Measurements from ENCODE around the gene PIM3. TPM values are rescaled to one million over a fixed set of nuclear protein-coding genes. Genes with fewer than 3 reads are reported as not detected.

PIM3 gene
- total and polyA plus RNA-seq, 2 donors, result 36.0 to 57.6 TPM

- H3K36me3 ChIP-seq (ENCODE audit: control insufficient read depth in 2 of 2, insufficient read depth in 2 of 2, low read length in 1 of 2), result no peaks in the 10 kb centered on the region
- H3K27me3 ChIP-seq (ENCODE audit: control insufficient read depth in 2 of 2, insufficient read depth in 1 of 2, low read length in 1 of 2), result no peaks in the 10 kb centered on the region
- H3K4me3 ChIP-seq (ENCODE audit: low read length in 2 of 2), result no peak overlapping the region
- 90% methylated on average over 20 of the region's 20 CpGs for WGBS
- no peak overlapping the region for H3K27ac ChIP-seq (ENCODE audit: low read depth in 1 of 2, low read length in 1 of 2)
- peaks cover 0 to 11% of the 10 kb centered on the region in 2 donors for H3K4me1 ChIP-seq (ENCODE audit: control insufficient read depth in 2 of 2, insufficient read depth in 2 of 2, low read length in 2 of 2)
- DNase-seq (ENCODE audit: low read depth in 6 of 9, low spot score in 9 of 9), result no peak
- H3K9me3 ChIP-seq (ENCODE audit: control insufficient read depth in 2 of 2, insufficient read depth in 1 of 2, low read length in 1 of 2), result no peaks in the 10 kb centered on the region
Measured at GRCh38 chr22:49953027-49953679, 7.4 kb upstream of the PIM3 start.

- WGBS, result 95% methylated on average over 18 of the region's 18 CpGs
- Histone ChIP-seq H3K27ac (ENCODE audit: low read depth in 1 of 2, low read length in 1 of 2) (no peak overlapping the region), H3K4me1 (ENCODE audit: control insufficient read depth in 2 of 2, insufficient read depth in 2 of 2, low read length in 2 of 2) (peaks cover 0 to 11% of the 10 kb centered on the region in 2 donors)
Measured at GRCh38 chr22:49953680-49954344, 6.8 kb upstream of the PIM3 start.

GRCh38 chr22:49954354-49954753 is 6.2 kb upstream of the PIM3 start:
- Histone ChIP-seq H3K27ac (ENCODE audit: low read depth in 1 of 2, low read length in 1 of 2) (no peak overlapping the region), H3K4me3 (ENCODE audit: low read length in 2 of 2) (no peak overlapping the region), H3K9me3 (ENCODE audit: control insufficient read depth in 2 of 2, insufficient read depth in 1 of 2, low read length in 1 of 2) (no peaks in the 10 kb centered on the region), H3K4me1 (ENCODE audit: control insufficient read depth in 2 of 2, insufficient read depth in 2 of 2, low read length in 2 of 2) (peaks cover under 1 to 13% of the 10 kb centered on the region in 2 donors), H3K27me3 (ENCODE audit: control insufficient read depth in 2 of 2, insufficient read depth in 1 of 2, low read length in 1 of 2) (no peaks in the 10 kb centered on the region), H3K36me3 (ENCODE audit: control insufficient read depth in 2 of 2, insufficient read depth in 2 of 2, low read length in 1 of 2) (no peaks in the 10 kb centered on the region)
- 94% methylated on average over 8 of the region's 8 CpGs for WGBS
- no peak for DNase-seq (ENCODE audit: low read depth in 6 of 9, low spot score in 9 of 9)

More at GRCh38 chr22:49953680-49954344, 6.8 kb upstream of the PIM3 start:
- Histone ChIP-seq H3K9me3 (ENCODE audit: control insufficient read depth in 2 of 2, insufficient read depth in 1 of 2, low read length in 1 of 2) (no peaks in the 10 kb centered on the region), H3K27me3 (ENCODE audit: control insufficient read depth in 2 of 2, insufficient read depth in 1 of 2, low read length in 1 of 2) (no peaks in the 10 kb centered on the region), H3K4me3 (ENCODE audit: low read length in 2 of 2) (no peak overlapping the region), H3K36me3 (ENCODE audit: control insufficient read depth in 2 of 2, insufficient read depth in 2 of 2, low read length in 1 of 2) (no peaks in the 10 kb centered on the region)
- no peak for DNase-seq (ENCODE audit: low read depth in 6 of 9, low spot score in 9 of 9)

- no peaks in the 10 kb centered on the region for H3K9me3 ChIP-seq (ENCODE audit: control insufficient read depth in 2 of 2, insufficient read depth in 1 of 2, low read length in 1 of 2)
- 91% methylated on average over 15 of the region's 15 CpGs for WGBS
- H3K27me3 ChIP-seq (ENCODE audit: control insufficient read depth in 2 of 2, insufficient read depth in 1 of 2, low read length in 1 of 2), result no peaks in the 10 kb centered on the region
- DNase-seq (ENCODE audit: low read depth in 6 of 9, low spot score in 9 of 9), result no peak
- peaks cover 3 to 19% of the 10 kb centered on the region in 2 donors for H3K4me1 ChIP-seq (ENCODE audit: control insufficient read depth in 2 of 2, insufficient read depth in 2 of 2, low read length in 2 of 2)
- H3K36me3 ChIP-seq (ENCODE audit: control insufficient read depth in 2 of 2, insufficient read depth in 2 of 2, low read length in 1 of 2), result no peaks in the 10 kb centered on the region
- H3K27ac ChIP-seq (ENCODE audit: low read depth in 1 of 2, low read length in 1 of 2), result no peak overlapping the region
- no peak overlapping the region for H3K4me3 ChIP-seq (ENCODE audit: low read length in 2 of 2)
Measured at GRCh38 chr22:49954991-49955580, 5.5 kb upstream of the PIM3 start.

GRCh38 chr22:49955581-49956417 is 4.8 kb upstream of the PIM3 start:
- Histone ChIP-seq H3K27me3 (ENCODE audit: control insufficient read depth in 2 of 2, insufficient read depth in 1 of 2, low read length in 1 of 2) (no peaks in the 10 kb centered on the region), H3K4me3 (ENCODE audit: low read length in 2 of 2) (no peak overlapping the region), H3K9me3 (ENCODE audit: control insufficient read depth in 2 of 2, insufficient read depth in 1 of 2, low read length in 1 of 2) (no peaks in the 10 kb centered on the region), H3K4me1 (ENCODE audit: control insufficient read depth in 2 of 2, insufficient read depth in 2 of 2, low read length in 2 of 2) (peaks cover 3 to 18% of the 10 kb centered on the region in 2 donors), H3K36me3 (ENCODE audit: control insufficient read depth in 2 of 2, insufficient read depth in 2 of 2, low read length in 1 of 2) (no peaks in the 10 kb centered on the region), H3K27ac (ENCODE audit: low read depth in 1 of 2, low read length in 1 of 2) (no peak overlapping the region)
- DNase-seq (ENCODE audit: low read depth in 6 of 9, low spot score in 9 of 9), result no peak
- WGBS, result 97% methylated on average over 22 of the region's 22 CpGs

- Histone ChIP-seq H3K27me3 (ENCODE audit: control insufficient read depth in 2 of 2, insufficient read depth in 1 of 2, low read length in 1 of 2) (no peaks in the 10 kb centered on the region), H3K36me3 (ENCODE audit: control insufficient read depth in 2 of 2, insufficient read depth in 2 of 2, low read length in 1 of 2) (no peaks in the 10 kb centered on the region), H3K4me1 (ENCODE audit: control insufficient read depth in 2 of 2, insufficient read depth in 2 of 2, low read length in 2 of 2) (peaks cover 3 to 17% of the 10 kb centered on the region in 2 donors), H3K9me3 (ENCODE audit: control insufficient read depth in 2 of 2, insufficient read depth in 1 of 2, low read length in 1 of 2) (no peaks in the 10 kb centered on the region), H3K4me3 (ENCODE audit: low read length in 2 of 2) (no peak overlapping the region), H3K27ac (ENCODE audit: low read depth in 1 of 2, low read length in 1 of 2) (no peak overlapping the region)
- no peak for DNase-seq (ENCODE audit: low read depth in 6 of 9, low spot score in 9 of 9)
- whole genome bisulfite sequencing, result 95% methylated on average over 15 of the region's 15 CpGs
Measured at GRCh38 chr22:49956418-49956770, 4.2 kb upstream of the PIM3 start.

- DNase-seq (ENCODE audit: low read depth in 6 of 9, low spot score in 9 of 9), result no peak
- H3K27ac ChIP-seq (ENCODE audit: low read depth in 1 of 2, low read length in 1 of 2), result no peak overlapping the region
- no peaks in the 10 kb centered on the region for H3K9me3 ChIP-seq (ENCODE audit: control insufficient read depth in 2 of 2, insufficient read depth in 1 of 2, low read length in 1 of 2)
- peaks cover 6 to 13% of the 10 kb centered on the region in 2 donors for H3K4me1 ChIP-seq (ENCODE audit: control insufficient read depth in 2 of 2, insufficient read depth in 2 of 2, low read length in 2 of 2)
- 93% methylated on average over 20 of the region's 20 CpGs for WGBS
- H3K27me3 ChIP-seq (ENCODE audit: control insufficient read depth in 2 of 2, insufficient read depth in 1 of 2, low read length in 1 of 2), result no peaks in the 10 kb centered on the region
- no peak overlapping the region for H3K4me3 ChIP-seq (ENCODE audit: low read length in 2 of 2)
- no peaks in the 10 kb centered on the region for H3K36me3 ChIP-seq (ENCODE audit: control insufficient read depth in 2 of 2, insufficient read depth in 2 of 2, low read length in 1 of 2)
Measured at GRCh38 chr22:49956914-49957825, 3.4 kb upstream of the PIM3 start.

GRCh38 chr22:49957826-49958365 is 2.7 kb upstream of the PIM3 start:
- no peak overlapping the region for H3K27ac ChIP-seq (ENCODE audit: low read depth in 1 of 2, low read length in 1 of 2)
- no peak for DNase-seq (ENCODE audit: low read depth in 6 of 9, low spot score in 9 of 9)
- no peaks in the 10 kb centered on the region for H3K27me3 ChIP-seq (ENCODE audit: control insufficient read depth in 2 of 2, insufficient read depth in 1 of 2, low read length in 1 of 2)
- H3K36me3 ChIP-seq (ENCODE audit: control insufficient read depth in 2 of 2, insufficient read depth in 2 of 2, low read length in 1 of 2), result peaks cover 4 to 7% of the 10 kb centered on the region in 2 donors
- H3K4me1 ChIP-seq (ENCODE audit: control insufficient read depth in 2 of 2, insufficient read depth in 2 of 2, low read length in 2 of 2), result peaks cover 10 to 20% of the 10 kb centered on the region in 2 donors
- no peaks in the 10 kb centered on the region for H3K9me3 ChIP-seq (ENCODE audit: control insufficient read depth in 2 of 2, insufficient read depth in 1 of 2, low read length in 1 of 2)
- H3K4me3 ChIP-seq (ENCODE audit: low read length in 2 of 2), result no peak overlapping the region
- WGBS, result 91% methylated on average over 12 of the region's 12 CpGs
